OCI-LY7 (cell line): ENCODE data around the gene TECR. TPM values are rescaled to one million over a fixed set of nuclear protein-coding genes. Genes with fewer than 3 reads are reported as not detected.

Source experiments
- BruUV-seq: library from RNA; stranded (reverse); fragments of 400-500 nt; replicated peaks from 2 replicates; lab custom pipeline; 2021; lab: Mats Ljungman, UMichigan
- CTCF ChIA-PET: fragments of 300-600 bp; sonication (Branson Sonifier 250); formaldehyde crosslinking; loops from one replicate; lab custom pipeline; 2022; ENCODE audit warnings: antibody characterized with exemption; ENCODE audit not compliant: unreplicated experiment; lab: Charles Lee
- POLR2A ChIA-PET: fragments of 300-600 bp; sonication (Branson Sonifier 250); formaldehyde crosslinking; loops from one replicate; lab custom pipeline; 2022; ENCODE audit warnings: antibody characterized with exemption; lab: Charles Lee
- DNase-seq: peaks from one replicate; pipeline ENCODE4 v3.0.0-alpha.2; 2015; ENCODE audit warnings: low spot score
- H2AFZ ChIP-seq: fragments of 200-600 bp; sonication (generic), shearing (Covaris generic); 2 replicates; pipeline ENCODE4 v1.6.1; 2014; ENCODE audit warnings: mild to moderate bottlenecking, antibody characterized with exemption, low read length, moderate library complexity
- H3K27ac ChIP-seq: fragments of 200-600 bp; sonication (generic); 2 replicates; pipeline ENCODE4 v1.5.1; 2014; ENCODE audit warnings: mixed run types, low read depth, mild to moderate bottlenecking, moderate library complexity, low read length, inconsistent platforms; ENCODE audit not compliant: poor library complexity, severe bottlenecking
- H3K36me3 ChIP-seq: fragments of 200-600 bp; sonication (generic); 2 replicates; pipeline ENCODE4 v1.6.1; 2014; ENCODE audit warnings: mild to moderate bottlenecking, antibody characterized with exemption, low read length, moderate library complexity, mixed read lengths; ENCODE audit not compliant: insufficient read depth
- H3K4me1 ChIP-seq: fragments of 200-600 bp; sonication (generic); 2 replicates; pipeline ENCODE4 v1.5.1; 2014; ENCODE audit warnings: mild to moderate bottlenecking, low read length; ENCODE audit not compliant: insufficient read depth, poor library complexity, severe bottlenecking
- H3K4me2 ChIP-seq: fragments of 200-600 bp; sonication (generic); 2 replicates; pipeline ENCODE4 v1.6.1; 2014; ENCODE audit warnings: mild to moderate bottlenecking, low read length
- H3K4me3 ChIP-seq: fragments of 200-600 bp; sonication (generic); 2 replicates; pipeline ENCODE4 v1.5.1; 2014; ENCODE audit warnings: mild to moderate bottlenecking, low read depth, low read length; ENCODE audit not compliant: poor library complexity, severe bottlenecking
- H3K79me2 ChIP-seq: fragments of 200-600 bp; sonication (generic); 2 replicates; pipeline ENCODE4 v1.6.1; 2016; ENCODE audit warnings: low read depth, mild to moderate bottlenecking, low read length, moderate library complexity, mixed read lengths; ENCODE audit not compliant: insufficient read depth
- H3K9me2 ChIP-seq: fragments of 200-600 bp; sonication (generic); 2 replicates; pipeline ENCODE4 v1.6.1; 2016; ENCODE audit warnings: mild to moderate bottlenecking, low read length, mixed read lengths; ENCODE audit not compliant: insufficient read depth
- H3K9me3 ChIP-seq: fragments of 200-600 bp; sonication (generic); 2 replicates; pipeline ENCODE4 v1.6.1; 2014; ENCODE audit warnings: mild to moderate bottlenecking, mixed run types, low read length, mixed read lengths
- H4K20me1 ChIP-seq: fragments of 200-600 bp; sonication (generic); 2 replicates; pipeline ENCODE4 v1.6.1; 2014; ENCODE audit warnings: mild to moderate bottlenecking, antibody characterized with exemption, low read length, moderate library complexity, mixed read lengths; ENCODE audit not compliant: insufficient read depth
- CTCF ChIP-seq: fragments of 200-600 bp; sonication (generic); conservative IDR thresholded peaks from 2 replicates; pipeline ENCODE4 v1.5.1; 2014; ENCODE audit warnings: mild to moderate bottlenecking, antibody characterized with exemption, low read length, moderate library complexity, mixed read lengths
- EZH2phosphoT487 ChIP-seq: fragments of 200-600 bp; sonication (generic); IDR thresholded peaks from 2 replicates; pipeline ENCODE4 v1.6.1; 2018; ENCODE audit warnings: low read depth, borderline replicate concordance, mild to moderate bottlenecking, mixed run types, antibody characterized with exemption, low read length, moderate library complexity, mixed read lengths
- intact Hi-C: fragments of 100-400 bp; cut with micrococcal nuclease; formaldehyde crosslinking; loops from one replicate; pipeline ENCODE4 v1.10.0; 2022; ENCODE audit not compliant: unreplicated experiment
- total RNA-seq, 2 experiments: library from RNA; depleted of rRNA in 1 of 2; stranded (reverse); fragments of >200 nt in 1 of 2; shearing (Covaris generic) in 1 of 2; gene quantifications; 2 replicates each; pipeline ENCODE4 v1.2.3, GENCODE V29; 2014 to 2022

TECR gene
- total RNA-seq, 2 experiments from 2014 or later, result 81.4 to 128 TPM

GRCh38 chr19:14494910-14495671 lies 34.3 kb upstream of the TECR start:
- BruUV-seq, result no TSS peak
- TF ChIP-seq CTCF, result no peak
- TF ChIP-seq EZH2phosphoT487, result no peak
- POLR2A ChIA-PET, result interaction anchor here (0.5 to 2.3 kb wide), 7 partner anchors 9 to 129 kb away, joined by 3 to 10 read pairs (median 3); partner anchors contain the start of gene DNAJB1

GRCh38 chr19:14495672-14496028 lies 33.7 kb upstream of the TECR start:
- BruUV-seq, result no TSS peak
- H3K9me3 ChIP-seq, result no peaks in the 10 kb centered on the region
- H3K4me2 ChIP-seq, result peak overlapping the region; percentile 100
- intact Hi-C loops, result loop anchor here (1.0 kb wide), 1 partner anchor 22 kb away; no protein-coding TSS in a partner anchor
- POLR2A ChIA-PET, result interaction anchor here (0.9 to 2.3 kb wide), 5 partner anchors 9 to 22 kb away, joined by 3 to 10 read pairs (median 3); partner anchors contain the start of gene DNAJB1
- H3K79me2 ChIP-seq, result no peaks in the 10 kb centered on the region
- peak overlapping the region; percentile 72 for H3K4me3 ChIP-seq
- DNase-seq, result no peak
- no peaks in the 10 kb centered on the region for H3K9me2 ChIP-seq
- TF ChIP-seq CTCF (no peak), EZH2phosphoT487 (no peak)
- H3K36me3 ChIP-seq, result no peaks in the 10 kb centered on the region
- peaks cover 19% of the 10 kb centered on the region for H3K4me1 ChIP-seq
- CTCF ChIA-PET, result no interaction called here
- H2AFZ ChIP-seq, result peak overlapping the region; percentile 58; the same call in 1 of the 2 replicates
- no peak overlapping the region for H3K27ac ChIP-seq
- H4K20me1 ChIP-seq, result no peaks in the 10 kb centered on the region

More at GRCh38 chr19:14494910-14495671, 34.3 kb upstream of the TECR start:
- H4K20me1 ChIP-seq, result no peaks in the 10 kb centered on the region
- no peaks in the 10 kb centered on the region for H3K79me2 ChIP-seq
- peak overlapping the region; percentile 100 for H3K4me2 ChIP-seq
- peak overlapping the region; percentile 58; the same call in 1 of the 2 replicates for H2AFZ ChIP-seq
- H3K9me2 ChIP-seq, result no peaks in the 10 kb centered on the region
- CTCF ChIA-PET, result interaction anchor here (0.6 to 0.7 kb wide), 2 partner anchors 718 to 1653 kb away, joined by 3 to 6 read pairs; no protein-coding TSS in a partner anchor
- H3K4me1 ChIP-seq, result peaks cover 19% of the 10 kb centered on the region
- peak overlapping the region; percentile 72 for H3K4me3 ChIP-seq
- intact Hi-C loops, result loop anchor here (1.0 kb wide), 1 partner anchor 22 kb away; no protein-coding TSS in a partner anchor
- H3K27ac ChIP-seq, result no peak overlapping the region
- no peaks in the 10 kb centered on the region for H3K36me3 ChIP-seq
- no peaks in the 10 kb centered on the region for H3K9me3 ChIP-seq
- DNase-seq, result peak; percentile 17
